ENCODE measurements around the gene APBA1.

- TF ChIP-seq CTCF (IDR thresholded peaks at IDR 0.05; ENCODE audit: insufficient read depth, low read length) (no peak), REST (IDR thresholded peaks at IDR 0.05; ENCODE audit: insufficient replicate concordance, low read depth) (no peak), POLR2AphosphoS5 (IDR thresholded peaks at IDR 0.05; ENCODE audit: low read depth) (no peak), GABPA (IDR thresholded peaks at IDR 0.05; ENCODE audit: low read depth) (no peak)
Observed at GRCh38 chr9:69689991-69690538, 17.9 kb upstream of the APBA1 start.
